Measurements from ENCODE around the gene FXYD7.
"Not testable (repeated sequence)": the region's sequence is repeated elsewhere in the genome, so short reads cannot be mapped to it uniquely, and the experiment has no call there.

FXYD7 gene

DNA sequence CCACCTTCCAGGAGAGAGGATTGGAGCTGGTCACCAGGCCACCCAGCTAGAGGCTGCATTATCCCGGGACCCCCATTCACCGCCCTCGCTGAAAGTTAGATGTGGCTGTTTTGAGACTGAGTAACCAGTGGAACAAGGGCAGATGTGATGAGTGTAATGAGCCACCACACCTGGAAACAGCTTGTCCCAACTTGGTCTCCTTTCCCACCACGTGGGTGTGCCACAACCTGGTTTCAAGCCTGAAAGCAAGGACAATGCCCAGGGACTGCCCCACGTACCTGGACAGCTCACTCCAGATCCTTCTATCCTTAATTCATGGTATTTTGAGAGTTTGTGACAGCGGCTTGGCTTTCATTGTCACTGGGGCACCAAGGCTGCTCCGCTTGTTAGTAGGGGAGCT, 15.2 kb upstream of the FXYD7 start:
- in situ Hi-C loops (cut with MboI; ENCODE audit: low pct_unique_long_range_greater_than_20kb, low sequenced_read_pairs, unreplicated experiment): no loop called here
- TF ChIP-seq CTCF (IDR thresholded peaks at IDR 0.05; ENCODE audit: extremely low read depth, insufficient read depth, missing control alignments): no peak
- no peak for DNase-seq (ENCODE audit: low spot score)

GRCh38 chr19:35128398-35129057, 14.5 kb upstream of the FXYD7 start:
- no peak for TF ChIP-seq CTCF (IDR thresholded peaks at IDR 0.05; ENCODE audit: extremely low read depth, insufficient read depth, missing control alignments)
- in situ Hi-C loops (cut with MboI; ENCODE audit: low pct_unique_long_range_greater_than_20kb, low sequenced_read_pairs, unreplicated experiment): no loop called here
- DNase-seq (ENCODE audit: low spot score): no peak

DNA sequence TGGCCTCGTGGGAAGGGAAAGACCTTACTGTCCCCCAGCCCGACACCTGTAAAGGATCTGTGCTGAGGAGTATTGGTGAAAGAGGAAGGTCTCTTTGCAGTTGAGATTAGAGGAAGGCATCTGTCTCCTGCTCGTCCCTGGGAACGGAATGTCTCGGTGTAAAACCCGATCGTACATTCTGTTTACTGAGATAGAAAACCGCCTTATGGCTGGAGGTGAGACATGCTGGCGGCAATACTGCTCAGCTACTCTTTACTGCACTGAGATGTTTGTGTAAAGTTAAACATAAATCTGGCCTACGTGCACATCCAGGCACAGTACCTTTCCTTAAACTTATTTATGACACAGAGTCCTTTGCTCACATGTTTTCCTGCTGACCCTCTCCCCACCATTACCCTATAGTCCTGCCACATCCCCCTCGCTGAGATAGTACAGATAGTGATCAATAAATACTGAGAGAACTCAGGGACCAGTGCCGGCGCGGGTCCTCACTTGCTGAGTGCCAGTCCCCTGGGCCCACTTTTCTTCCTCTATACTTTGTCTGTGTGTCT, 13.3 kb upstream of the FXYD7 start:
- DNase-seq (ENCODE audit: low spot score); in situ Hi-C loops (cut with MboI; ENCODE audit: low pct_unique_long_range_greater_than_20kb, low sequenced_read_pairs, unreplicated experiment): not testable (repeated sequence)

DNA sequence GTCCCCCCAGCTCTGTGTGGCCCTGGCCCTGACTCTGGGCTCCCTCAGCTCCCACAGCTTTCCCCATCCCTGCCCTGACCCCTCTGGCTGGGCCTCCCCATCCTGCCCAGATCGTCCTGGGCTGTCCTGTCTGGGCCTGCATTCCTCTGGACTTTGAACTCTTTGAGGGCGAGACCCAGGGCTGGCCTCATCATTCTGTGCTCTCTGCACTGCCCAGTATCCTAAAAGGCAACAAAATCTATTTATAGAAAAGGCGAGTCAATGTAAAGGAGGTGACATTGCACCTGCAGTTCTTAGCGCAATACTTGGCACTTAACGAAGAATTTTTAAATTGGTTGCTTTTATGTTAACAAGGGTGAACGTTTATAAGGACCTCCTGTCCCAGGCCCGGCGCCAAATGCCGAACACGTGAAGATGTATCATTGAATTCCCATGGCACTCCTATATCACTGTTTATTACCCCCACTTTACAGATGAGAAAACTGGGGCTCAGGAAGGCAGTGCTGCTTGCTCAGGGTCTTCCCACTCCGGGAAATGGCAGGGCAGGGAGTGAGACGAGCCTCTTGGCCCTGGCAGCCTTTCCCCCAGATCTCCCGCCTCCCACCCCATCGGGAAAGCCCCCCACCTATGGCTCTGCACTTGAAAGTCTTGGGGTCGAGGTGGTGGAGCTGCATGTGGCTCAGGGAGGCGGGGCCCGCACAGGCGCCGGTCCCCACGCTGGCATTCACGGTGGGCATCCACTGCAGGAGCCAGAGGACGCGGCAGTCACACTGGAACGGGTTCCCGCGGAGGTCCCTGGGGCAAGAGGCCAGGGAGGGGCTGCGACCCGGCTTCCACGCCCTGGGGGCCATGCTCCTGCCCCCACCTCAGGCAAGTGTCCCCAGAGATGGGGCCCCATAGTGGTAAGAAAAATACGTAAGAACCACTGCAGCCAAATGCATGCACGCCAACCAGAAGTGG, 12.0 kb upstream of the FXYD7 start:
- in situ Hi-C loops (cut with MboI; ENCODE audit: low pct_unique_long_range_greater_than_20kb, low sequenced_read_pairs, unreplicated experiment): no loop called here
- DNase-seq (ENCODE audit: low spot score): no peak
- TF ChIP-seq CTCF (IDR thresholded peaks at IDR 0.05; ENCODE audit: extremely low read depth, insufficient read depth, missing control alignments): no peak

DNA sequence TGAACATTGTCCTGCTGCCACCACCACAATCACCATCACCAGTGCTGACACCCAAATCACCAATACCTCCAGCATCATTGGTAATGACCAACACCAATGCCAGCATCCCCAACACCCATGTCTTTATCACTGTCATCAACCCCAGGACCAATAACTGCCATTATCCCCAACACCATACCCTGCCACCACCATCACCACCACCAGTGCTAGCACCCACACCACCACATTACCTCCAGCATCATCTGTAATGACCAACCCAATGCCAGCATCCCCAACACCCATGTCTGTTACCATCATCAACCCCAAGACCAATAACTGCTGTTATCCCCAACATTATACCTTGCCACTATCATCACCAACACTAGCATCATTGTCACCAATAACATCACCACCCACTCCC, 10.8 kb upstream of the FXYD7 start:
- no peak for DNase-seq (ENCODE audit: low spot score)
- in situ Hi-C loops (cut with MboI; ENCODE audit: low pct_unique_long_range_greater_than_20kb, low sequenced_read_pairs, unreplicated experiment): no loop called here
- no peak for TF ChIP-seq CTCF (IDR thresholded peaks at IDR 0.05; ENCODE audit: extremely low read depth, insufficient read depth, missing control alignments)

- in situ Hi-C loops (cut with MboI; ENCODE audit: low pct_unique_long_range_greater_than_20kb, low sequenced_read_pairs, unreplicated experiment): no loop called here
- TF ChIP-seq CTCF (IDR thresholded peaks at IDR 0.05; ENCODE audit: extremely low read depth, insufficient read depth, missing control alignments): no peak
Measured at GRCh38 chr19:35133826-35134225, 9.2 kb upstream of the FXYD7 start.

More at GRCh38 chr19:35133826-35134225, 9.2 kb upstream of the FXYD7 start:
- DNase-seq (ENCODE audit: low spot score): no peak

Measured in GM13977 (cell line).